ENCODE data around the gene FLYWCH1. TPM values are rescaled to one million over a fixed set of nuclear protein-coding genes. Genes with fewer than 3 reads are reported as not detected.
"Not testable (repeated sequence)": the region's sequence is repeated elsewhere in the genome, so short reads cannot be mapped to it uniquely, and the experiment has no call there.

FLYWCH1 gene
- total RNA-seq, 3 donors from 2014 or later: 28.0 to 30.9 (median 28.2) TPM

GRCh38 chr16:2929693-2930092 lies 18.0 kb downstream of the FLYWCH1 start:
- no peak overlapping the region for H3K27ac ChIP-seq
- DNase-seq (ENCODE audit: low spot score in 2 of 2): no peak
- no peaks in the 10 kb centered on the region for H3K36me3 ChIP-seq

GRCh38 chr16:2930236-2930635 lies 18.5 kb downstream of the FLYWCH1 start:
- Histone ChIP-seq H3K4me3 (no peak overlapping the region), H3K9me3 (no peaks in the 10 kb centered on the region), H3K27me3 (no peaks in the 10 kb centered on the region), H3K36me3 (no peaks in the 10 kb centered on the region), H3K4me1 (no peaks in the 10 kb centered on the region), H3K27ac (no peak overlapping the region)
- TF ChIP-seq POLR2A (IDR thresholded peaks at IDR 0.05) (no peak), POLR2AphosphoS5 (IDR thresholded peaks at IDR 0.05) (no peak), CTCF (IDR thresholded peaks at IDR 0.05) (no peak)
- intact Hi-C loops (cut with DNase I; ENCODE audit: low total_unique reads): no loop called here
- no peak for DNase-seq (ENCODE audit: low spot score in 2 of 2)

More at GRCh38 chr16:2929693-2930092, 18.0 kb downstream of the FLYWCH1 start:
- no peaks in the 10 kb centered on the region for H3K9me3 ChIP-seq
- intact Hi-C loops (cut with DNase I; ENCODE audit: low total_unique reads): loop anchor here (10.0 kb wide), 1 partner anchor 55 kb away; no protein-coding TSS in a partner anchor
- no peaks in the 10 kb centered on the region for H3K4me1 ChIP-seq
- H3K4me3 ChIP-seq: no peak overlapping the region
- no peaks in the 10 kb centered on the region for H3K27me3 ChIP-seq
- TF ChIP-seq CTCF (IDR thresholded peaks at IDR 0.05) (no peak), POLR2AphosphoS5 (IDR thresholded peaks at IDR 0.05) (no peak), POLR2A (IDR thresholded peaks at IDR 0.05) (no peak)

- H3K27me3 ChIP-seq; H3K36me3 ChIP-seq; H3K4me3 ChIP-seq; H3K9me3 ChIP-seq; DNase-seq (ENCODE audit: low spot score in 2 of 2); H3K27ac ChIP-seq; intact Hi-C loops (cut with DNase I; ENCODE audit: low total_unique reads); H3K4me1 ChIP-seq: not testable (repeated sequence)
Measured at GRCh38 chr16:2931231-2931914, 19.6 kb downstream of the FLYWCH1 start.

GRCh38 chr16:2933136-2933535 lies 21.4 kb downstream of the FLYWCH1 start:
- Histone ChIP-seq H3K27ac (no peak overlapping the region), H3K9me3 (no peaks in the 10 kb centered on the region), H3K36me3 (no peaks in the 10 kb centered on the region), H3K4me3 (no peak overlapping the region), H3K27me3 (no peaks in the 10 kb centered on the region), H3K4me1 (no peaks in the 10 kb centered on the region)
- DNase-seq (ENCODE audit: low spot score in 2 of 2): no peak
- intact Hi-C loops (cut with DNase I; ENCODE audit: low total_unique reads): no loop called here
- TF ChIP-seq POLR2AphosphoS5 (IDR thresholded peaks at IDR 0.05): no peak
- no peak for TF ChIP-seq POLR2A (IDR thresholded peaks at IDR 0.05)
- TF ChIP-seq CTCF (IDR thresholded peaks at IDR 0.05): no peak

GRCh38 chr16:2933701-2934100 lies 22.0 kb downstream of the FLYWCH1 start:
- H3K27ac ChIP-seq: no peak overlapping the region
- intact Hi-C loops (cut with DNase I; ENCODE audit: low total_unique reads): no loop called here
- H3K4me3 ChIP-seq: no peak overlapping the region
- DNase-seq (ENCODE audit: low spot score in 2 of 2): no peak
- no peaks in the 10 kb centered on the region for H3K27me3 ChIP-seq
- no peaks in the 10 kb centered on the region for H3K36me3 ChIP-seq
- no peaks in the 10 kb centered on the region for H3K9me3 ChIP-seq
- TF ChIP-seq POLR2A (IDR thresholded peaks at IDR 0.05) (no peak), POLR2AphosphoS5 (IDR thresholded peaks at IDR 0.05) (no peak), CTCF (IDR thresholded peaks at IDR 0.05) (no peak)
- H3K4me1 ChIP-seq: no peaks in the 10 kb centered on the region
